ENCODE measurements around the gene TRAF3.
"Not testable (repeated sequence)": the region's sequence is repeated elsewhere in the genome, so short reads cannot be mapped to it uniquely, and the experiment has no call there.

The TRAF3 gene

GRCh38 chr14:102750376-102750775 is 26.9 kb upstream of the TRAF3 start:
- in situ Hi-C loops (cut with MboI; ENCODE audit: low sequenced_read_pairs), result no loop called here

- in situ Hi-C loops (cut with MboI; ENCODE audit: low sequenced_read_pairs), result no loop called here
Observed at GRCh38 chr14:102751088-102751487, 26.2 kb upstream of the TRAF3 start.

GRCh38 chr14:102752239-102752847 is 24.9 kb upstream of the TRAF3 start:
- in situ Hi-C loops (cut with MboI; ENCODE audit: low sequenced_read_pairs), result no loop called here

- in situ Hi-C loops (cut with MboI; ENCODE audit: low sequenced_read_pairs), result no loop called here
Observed at GRCh38 chr14:102754370-102755262, 22.6 kb upstream of the TRAF3 start.

GRCh38 chr14:102757646-102758045 is 19.6 kb upstream of the TRAF3 start:
- in situ Hi-C loops (cut with MboI; ENCODE audit: low sequenced_read_pairs), result no loop called here

- in situ Hi-C loops (cut with MboI; ENCODE audit: low sequenced_read_pairs), result no loop called here
Observed at GRCh38 chr14:102758087-102758486, 19.2 kb upstream of the TRAF3 start.

- in situ Hi-C loops (cut with MboI; ENCODE audit: low sequenced_read_pairs), result no loop called here
Observed at GRCh38 chr14:102759456-102760187, 17.6 kb upstream of the TRAF3 start.

- in situ Hi-C loops (cut with MboI; ENCODE audit: low sequenced_read_pairs), result no loop called here
Observed at GRCh38 chr14:102760496-102761193, 16.6 kb upstream of the TRAF3 start.

- in situ Hi-C loops (cut with MboI; ENCODE audit: low sequenced_read_pairs), result no loop called here
Observed at GRCh38 chr14:102761206-102761605, 16.0 kb upstream of the TRAF3 start.

- in situ Hi-C loops (cut with MboI; ENCODE audit: low sequenced_read_pairs), result no loop called here
Observed at GRCh38 chr14:102764220-102764671, 13.0 kb upstream of the TRAF3 start.

- in situ Hi-C loops (cut with MboI; ENCODE audit: low sequenced_read_pairs), result not testable (repeated sequence)
Observed at GRCh38 chr14:102765770-102766169, 11.5 kb upstream of the TRAF3 start.

GRCh38 chr14:102768223-102769048 is 8.8 kb upstream of the TRAF3 start:
- in situ Hi-C loops (cut with MboI; ENCODE audit: low sequenced_read_pairs), result no loop called here

- in situ Hi-C loops (cut with MboI; ENCODE audit: low sequenced_read_pairs), result no loop called here
Observed at GRCh38 chr14:102769049-102769327, 8.3 kb upstream of the TRAF3 start.

- in situ Hi-C loops (cut with MboI; ENCODE audit: low sequenced_read_pairs), result no loop called here
Observed at GRCh38 chr14:102770147-102771123, 6.8 kb upstream of the TRAF3 start.

GRCh38 chr14:102771144-102771543 is 6.1 kb upstream of the TRAF3 start:
- in situ Hi-C loops (cut with MboI; ENCODE audit: low sequenced_read_pairs), result no loop called here

- in situ Hi-C loops (cut with MboI; ENCODE audit: low sequenced_read_pairs), result no loop called here
Observed at GRCh38 chr14:102772781-102773570, 4.3 kb upstream of the TRAF3 start.

- in situ Hi-C loops (cut with MboI; ENCODE audit: low sequenced_read_pairs), result no loop called here
Observed at GRCh38 chr14:102774391-102775153, 2.7 kb upstream of the TRAF3 start.

All from HL-60/S4 treated with retinoic acid at 250 ng/mL for 4 days and 3 days (cell line).